HG03103 (cell line): Measurements from ENCODE around the gene EPHX1.

Source experiments
- ATAC-seq: cut with Tn5 transposase; IDR thresholded peaks from one replicate; pipeline ENCODE4 v1.9.1; 2021; ENCODE audit warnings: low read depth; ENCODE audit not compliant: unreplicated experiment

Gene EPHX1

GRCh38 chr1:225859151-225859550 lies 49.2 kb downstream of the EPHX1 start:
- ATAC-seq, result no peak

GRCh38 chr1:225860107-225860506 lies 50.2 kb downstream of the EPHX1 start:
- no peak for ATAC-seq

GRCh38 chr1:225860876-225861441 lies 51.0 kb downstream of the EPHX1 start:
- ATAC-seq, result no peak

GRCh38 chr1:225861834-225862580 lies 52.1 kb downstream of the EPHX1 start:
- ATAC-seq, result no peak

- no peak for ATAC-seq
Observed at GRCh38 chr1:225862581-225862950, 52.6 kb downstream of the EPHX1 start.

GRCh38 chr1:225863167-225863566 lies 53.2 kb downstream of the EPHX1 start:
- no peak for ATAC-seq

GRCh38 chr1:225865514-225865913 lies 55.6 kb downstream of the EPHX1 start:
- no peak for ATAC-seq

GRCh38 chr1:225866061-225866837 lies 56.3 kb downstream of the EPHX1 start:
- peak; percentile 87 for ATAC-seq

GRCh38 chr1:225866981-225867380 lies 57.1 kb downstream of the EPHX1 start:
- no peak for ATAC-seq

- no peak for ATAC-seq
Observed at GRCh38 chr1:225868631-225869330, 58.9 kb downstream of the EPHX1 start.

- ATAC-seq, result no peak
Observed at GRCh38 chr1:225870911-225871310, 61.0 kb downstream of the EPHX1 start.

GRCh38 chr1:225871359-225872074 lies 61.6 kb downstream of the EPHX1 start:
- ATAC-seq, result no peak

GRCh38 chr1:225872075-225872430 lies 62.1 kb downstream of the EPHX1 start:
- no peak for ATAC-seq

GRCh38 chr1:225873281-225873850 lies 63.4 kb downstream of the EPHX1 start:
- no peak for ATAC-seq

GRCh38 chr1:225874431-225874830 lies 64.5 kb downstream of the EPHX1 start:
- ATAC-seq, result no peak

GRCh38 chr1:225875044-225875815 lies 65.3 kb downstream of the EPHX1 start:
- no peak for ATAC-seq

- no peak for ATAC-seq
Observed at GRCh38 chr1:225876900-225877510, 67.1 kb downstream of the EPHX1 start.

- no peak for ATAC-seq
Observed at GRCh38 chr1:225877580-225877979, 67.7 kb downstream of the EPHX1 start.

GRCh38 chr1:225878282-225878681 lies 68.4 kb downstream of the EPHX1 start:
- no peak for ATAC-seq
